ENCODE results near the gene C5orf46.

C5orf46 gene

DNA sequence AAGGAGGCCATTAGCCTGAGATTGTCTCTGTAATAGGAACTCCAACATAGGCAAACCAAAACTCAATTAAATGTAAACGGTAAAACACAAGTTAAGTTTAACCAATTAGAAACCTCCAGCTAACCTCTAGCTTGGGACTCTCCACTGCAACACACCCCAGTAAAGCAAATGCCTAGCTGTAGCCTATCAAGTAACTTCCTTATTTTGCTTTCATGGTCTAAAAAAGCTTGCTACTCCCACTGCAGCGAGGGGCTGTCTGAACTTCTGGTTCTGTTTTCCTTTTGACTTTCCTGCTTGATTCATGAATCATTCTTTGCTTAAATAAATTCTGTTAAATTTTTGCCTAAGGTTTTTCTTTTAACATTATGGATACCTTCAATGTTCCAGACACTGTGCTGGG is 24.4 kb upstream of the C5orf46 start:
- no peak overlapping the region for H3K4me3 ChIP-seq (replicated peaks in 1 of 2; ENCODE audit: low read depth in 2 of 2, low read length in 2 of 2)
- TF ChIP-seq, protein P1, sequence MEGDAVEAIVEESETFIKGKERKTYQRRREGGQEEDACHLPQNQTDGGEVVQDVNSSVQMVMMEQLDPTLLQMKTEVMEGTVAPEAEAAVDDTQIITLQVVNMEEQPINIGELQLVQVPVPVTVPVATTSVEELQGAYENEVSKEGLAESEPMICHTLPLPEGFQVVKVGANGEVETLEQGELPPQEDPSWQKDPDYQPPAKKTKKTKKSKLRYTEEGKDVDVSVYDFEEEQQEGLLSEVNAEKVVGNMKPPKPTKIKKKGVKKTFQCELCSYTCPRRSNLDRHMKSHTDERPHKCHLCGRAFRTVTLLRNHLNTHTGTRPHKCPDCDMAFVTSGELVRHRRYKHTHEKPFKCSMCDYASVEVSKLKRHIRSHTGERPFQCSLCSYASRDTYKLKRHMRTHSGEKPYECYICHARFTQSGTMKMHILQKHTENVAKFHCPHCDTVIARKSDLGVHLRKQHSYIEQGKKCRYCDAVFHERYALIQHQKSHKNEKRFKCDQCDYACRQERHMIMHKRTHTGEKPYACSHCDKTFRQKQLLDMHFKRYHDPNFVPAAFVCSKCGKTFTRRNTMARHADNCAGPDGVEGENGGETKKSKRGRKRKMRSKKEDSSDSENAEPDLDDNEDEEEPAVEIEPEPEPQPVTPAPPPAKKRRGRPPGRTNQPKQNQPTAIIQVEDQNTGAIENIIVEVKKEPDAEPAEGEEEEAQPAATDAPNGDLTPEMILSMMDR (IDR thresholded peaks at IDR 0.05; ENCODE audit: low read depth, low read length) = no peak
- no peak for DNase-seq (ENCODE audit: low read depth in 2 of 2)

DNA sequence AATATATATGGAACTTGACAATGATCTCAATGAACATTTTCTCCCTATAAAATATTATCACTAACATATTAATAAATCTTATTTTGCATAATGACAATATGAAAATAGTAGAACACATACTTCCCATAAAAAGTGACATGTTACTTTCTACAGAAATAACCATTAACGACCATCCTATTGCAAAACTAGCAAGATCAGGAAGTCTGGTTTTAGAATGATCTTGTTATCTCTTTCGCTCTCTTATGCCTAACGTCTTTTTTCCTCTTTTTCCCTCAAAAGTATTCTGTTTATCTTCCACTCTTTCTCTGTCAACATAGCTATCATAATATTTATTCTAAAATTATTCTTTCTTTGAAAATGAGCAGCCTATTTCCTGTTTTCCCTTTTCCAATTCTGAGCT is 21.6 kb upstream of the C5orf46 start:
- TF ChIP-seq, protein P1 (IDR thresholded peaks at IDR 0.05; ENCODE audit: low read depth, low read length) = no peak
- H3K4me3 ChIP-seq (replicated peaks in 1 of 2; ENCODE audit: low read depth in 2 of 2, low read length in 2 of 2) = no peak overlapping the region

DNA sequence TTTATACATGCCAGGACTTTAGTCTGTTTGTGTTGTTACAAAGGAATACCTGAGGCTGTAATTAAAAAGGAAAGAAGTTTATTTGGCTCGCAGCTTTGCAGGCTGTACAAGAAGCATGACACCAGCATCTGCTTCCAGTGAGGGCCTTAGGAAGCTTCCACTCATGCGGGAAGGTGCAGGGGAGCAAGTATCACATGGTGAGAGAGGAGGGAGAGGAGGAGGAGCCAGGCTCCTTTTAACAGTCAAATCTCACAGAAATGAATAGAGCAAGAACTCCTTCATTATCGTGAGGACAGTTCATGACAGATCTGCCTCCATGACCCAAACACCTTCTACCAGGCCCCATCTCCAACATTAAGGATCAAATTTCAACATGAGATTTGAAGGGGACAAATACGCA is 18.7 kb upstream of the C5orf46 start:
- TF ChIP-seq, protein P1 (IDR thresholded peaks at IDR 0.05; ENCODE audit: low read depth, low read length) = no peak
- no peak overlapping the region for H3K4me3 ChIP-seq (replicated peaks in 1 of 2; ENCODE audit: low read depth in 2 of 2, low read length in 2 of 2)
- no peak for DNase-seq (ENCODE audit: low read depth in 2 of 2)

More for the DNA sequence above, 21.6 kb upstream of the C5orf46 start:
- no peak for DNase-seq (ENCODE audit: low read depth in 2 of 2)

DNA sequence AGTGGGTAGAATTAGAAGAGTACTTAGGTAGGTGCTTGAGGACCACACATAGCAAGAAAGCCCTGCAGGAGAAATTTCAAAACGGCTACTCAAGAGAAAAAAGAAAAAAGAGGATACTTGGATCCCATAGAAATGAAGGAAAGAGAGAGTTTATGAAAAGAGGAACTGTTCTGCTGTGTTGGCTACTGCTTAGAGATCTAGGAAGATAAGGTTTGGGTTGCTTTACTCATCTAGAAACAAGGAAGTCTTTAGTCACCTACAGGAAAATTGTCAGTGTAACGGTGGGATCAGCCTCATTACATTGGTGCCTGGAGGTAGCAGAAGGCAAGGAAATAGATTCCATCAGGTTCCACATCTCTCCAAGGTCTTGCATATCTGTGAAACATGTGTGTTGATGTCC is 14.8 kb upstream of the C5orf46 start:
- TF ChIP-seq, protein P1 (IDR thresholded peaks at IDR 0.05; ENCODE audit: low read depth, low read length) = no peak
- DNase-seq (ENCODE audit: low read depth in 2 of 2) = no peak
- H3K4me3 ChIP-seq (replicated peaks in 1 of 2; ENCODE audit: low read depth in 2 of 2, low read length in 2 of 2) = no peak overlapping the region

DNA sequence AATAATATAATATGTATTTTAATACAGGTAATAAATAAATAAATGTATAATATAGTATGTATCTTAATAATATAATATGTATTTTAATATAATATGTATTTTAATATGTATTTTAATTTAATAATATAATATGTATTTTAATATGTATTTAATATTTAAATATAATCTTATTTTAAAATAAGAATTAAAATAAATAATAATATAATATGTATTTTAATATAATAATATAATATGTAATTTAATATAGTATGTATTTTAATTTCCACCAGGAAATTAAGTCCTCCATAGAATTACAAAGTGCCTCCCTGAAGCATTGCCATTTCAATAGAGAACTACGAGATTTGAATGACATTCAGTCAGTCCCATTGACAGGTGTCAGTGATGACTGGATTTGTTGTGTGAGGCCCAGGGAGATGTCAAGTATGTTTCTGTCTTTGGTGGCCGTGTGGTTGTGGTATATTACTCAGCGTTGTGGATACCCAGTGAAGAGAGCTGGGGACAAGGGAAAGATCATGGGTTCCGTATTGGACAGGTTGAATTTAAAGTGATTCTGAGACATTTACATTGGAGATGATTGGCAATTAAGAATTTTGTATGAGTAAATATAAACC is 14.2 kb upstream of the C5orf46 start:
- TF ChIP-seq, protein P1 (IDR thresholded peaks at IDR 0.05; ENCODE audit: low read depth, low read length) = no peak
- DNase-seq (ENCODE audit: low read depth in 2 of 2) = no peak
- no peak overlapping the region for H3K4me3 ChIP-seq (replicated peaks in 1 of 2; ENCODE audit: low read depth in 2 of 2, low read length in 2 of 2)

DNA sequence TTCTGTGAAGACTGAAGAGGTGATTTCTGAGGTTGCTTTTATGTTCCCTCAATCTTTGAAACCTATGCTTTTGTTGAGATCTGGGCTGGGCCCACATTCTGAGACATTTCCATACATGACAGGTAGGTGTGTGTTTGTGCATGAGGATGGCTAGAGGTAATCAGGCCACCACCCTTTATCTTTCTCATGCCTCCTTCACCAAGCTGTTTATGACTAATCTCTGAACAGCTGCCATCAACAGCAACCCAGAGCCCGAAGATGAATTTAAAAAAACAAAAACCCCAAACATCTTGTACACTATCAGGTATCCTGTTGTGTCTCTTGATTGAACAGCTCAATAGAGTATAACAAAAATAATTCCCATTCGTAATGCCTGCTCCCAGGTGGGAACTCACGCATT is 12.6 kb upstream of the C5orf46 start:
- no peak for DNase-seq (ENCODE audit: low read depth in 2 of 2)
- no peak overlapping the region for H3K4me3 ChIP-seq (replicated peaks in 1 of 2; ENCODE audit: low read depth in 2 of 2, low read length in 2 of 2)
- TF ChIP-seq, protein P1 (IDR thresholded peaks at IDR 0.05; ENCODE audit: low read depth, low read length) = no peak

Measured in cardiac fibroblast (primary cell).